Stimulated activated CD4-positive, alpha-beta T cell treated with anti-CD3 and anti-CD28 coated beads, Interleukin-1b, Interleukin-23, amount 100 ng/mL, for 4 hours (primary cell): Measurements from ENCODE around the gene MRNIP.
A peak's percentile ranks its signal among the peaks of the same experiment; 100 is the strongest.

ENCODE experiments used
- DNase-seq, 2 donors: peaks; one replicate each; pipeline ENCODE4 v3.0.0-alpha.2; 2020; ENCODE audit warnings: low read depth in 2 of 2

The MRNIP gene

GRCh38 chr5:179803651-179804554 is 54.7 kb downstream of the MRNIP start:
- no peak for DNase-seq

DNA sequence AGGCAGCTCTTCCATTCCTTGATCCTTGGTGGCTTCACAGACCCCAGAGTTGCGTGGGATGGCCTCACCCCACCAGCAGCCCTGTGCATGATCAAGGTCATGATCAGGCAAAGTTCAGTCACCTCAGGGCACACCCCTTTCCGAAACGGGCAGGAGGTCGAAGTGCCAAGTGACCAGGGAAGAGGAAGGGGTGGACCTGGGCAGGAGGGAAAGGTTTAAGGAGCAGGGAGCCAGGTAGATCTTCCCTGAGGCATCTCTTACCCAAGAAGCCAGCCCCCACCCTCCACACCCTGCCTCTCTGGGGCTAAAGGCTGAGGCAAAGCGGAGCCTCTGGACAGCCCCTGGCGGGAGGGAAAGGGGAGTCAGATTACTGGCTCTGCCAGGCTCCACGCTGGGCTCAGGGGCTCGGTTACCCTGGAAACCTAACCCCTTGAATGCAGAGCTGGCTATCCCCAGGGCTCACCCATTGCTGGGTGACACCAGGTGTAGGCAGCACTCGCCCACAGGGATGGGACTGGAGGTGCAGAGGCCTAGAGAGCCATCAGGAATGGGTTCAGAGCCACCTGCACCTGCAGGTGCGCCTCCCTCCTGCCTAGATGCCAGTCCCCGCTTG is 55.6 kb downstream of the MRNIP start:
- DNase-seq, result no peak

- DNase-seq, result no peak
Measured at GRCh38 chr5:179802207-179802883, 56.3 kb downstream of the MRNIP start.

- DNase-seq, result peak; percentile 84
Measured at GRCh38 chr5:179801304-179802206, 57.1 kb downstream of the MRNIP start.

- DNase-seq, result no peak
Measured at GRCh38 chr5:179800696-179801201, 57.9 kb downstream of the MRNIP start.

GRCh38 chr5:179800071-179800695 is 58.4 kb downstream of the MRNIP start:
- DNase-seq, result no peak

- DNase-seq, result no peak
Measured at GRCh38 chr5:179799644-179799973, 59.0 kb downstream of the MRNIP start.

DNA sequence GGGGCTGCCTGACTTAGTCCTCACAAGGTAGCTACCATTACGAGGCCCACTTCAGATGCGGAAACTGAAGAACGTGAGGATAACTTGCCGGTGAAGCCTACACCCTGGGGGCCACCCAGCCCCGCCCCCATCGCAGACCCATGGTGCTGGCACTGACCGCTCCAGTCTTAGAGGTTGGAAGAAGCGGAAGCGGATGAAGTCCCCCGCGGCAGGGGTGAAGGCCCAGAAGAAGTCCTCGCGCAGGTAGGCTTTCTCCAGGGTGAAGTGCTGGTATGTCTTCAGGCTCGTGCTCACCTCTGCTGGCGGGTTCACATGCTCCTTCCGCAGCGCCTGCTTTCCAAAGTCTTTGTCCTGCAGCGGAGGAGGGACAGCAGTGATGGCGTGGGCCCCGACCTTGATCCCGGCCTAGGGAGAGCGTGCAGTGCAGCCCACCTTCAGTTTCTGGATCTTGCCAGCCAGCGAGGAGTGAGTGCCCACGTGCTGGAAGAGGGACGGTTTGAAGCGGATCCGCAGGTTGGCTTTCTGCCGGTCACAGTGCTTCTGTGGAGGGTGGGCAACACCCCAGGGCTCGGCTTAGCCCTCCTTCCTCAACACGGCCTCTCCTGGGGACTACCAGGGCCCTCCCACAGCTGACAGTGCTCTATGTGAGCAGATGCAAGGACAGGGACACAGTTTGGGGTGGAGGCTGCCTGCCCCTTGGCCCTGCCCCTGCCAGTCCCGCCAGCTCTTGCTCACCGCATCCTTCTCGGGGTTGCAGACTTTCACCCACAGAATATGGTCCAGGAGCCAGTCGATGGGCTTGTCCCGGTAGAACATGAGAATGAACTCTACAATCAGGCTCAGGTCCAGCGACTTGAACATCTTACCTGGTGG is 59.6 kb downstream of the MRNIP start:
- DNase-seq, result no peak

DNA sequence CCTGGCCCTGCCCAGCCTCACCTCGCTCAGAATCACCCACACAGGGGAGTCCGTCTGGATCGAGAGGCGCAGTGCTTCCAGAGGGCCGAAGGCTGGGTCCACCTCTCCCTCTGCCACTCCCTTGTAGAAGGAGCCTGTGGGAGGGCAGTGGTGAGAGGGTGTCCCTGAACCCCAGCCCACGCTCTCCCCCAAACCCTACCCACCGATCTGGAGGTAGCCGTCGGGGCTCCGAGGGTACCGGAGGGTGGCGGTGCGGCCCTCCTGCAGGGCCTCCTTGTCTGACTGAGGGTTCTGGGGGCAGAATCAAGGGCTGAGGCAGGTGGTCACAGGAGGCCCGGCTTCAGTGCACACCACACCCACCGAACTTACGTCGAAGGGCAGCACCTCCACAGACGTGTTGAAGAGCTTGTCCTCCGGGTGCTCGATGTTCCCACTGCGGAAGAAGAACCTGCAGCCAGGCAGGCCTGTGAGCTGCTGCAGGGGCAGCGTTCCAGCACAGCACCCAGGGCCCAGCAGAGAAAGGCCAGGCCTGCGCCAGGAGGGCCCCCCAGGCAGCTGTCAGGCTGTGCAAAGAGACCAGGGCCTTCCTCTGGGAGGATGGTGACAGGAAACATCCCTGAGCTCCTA is 60.4 kb downstream of the MRNIP start:
- DNase-seq, result no peak

- DNase-seq, result no peak
Measured at GRCh38 chr5:179797741-179798140, 60.9 kb downstream of the MRNIP start.

DNA sequence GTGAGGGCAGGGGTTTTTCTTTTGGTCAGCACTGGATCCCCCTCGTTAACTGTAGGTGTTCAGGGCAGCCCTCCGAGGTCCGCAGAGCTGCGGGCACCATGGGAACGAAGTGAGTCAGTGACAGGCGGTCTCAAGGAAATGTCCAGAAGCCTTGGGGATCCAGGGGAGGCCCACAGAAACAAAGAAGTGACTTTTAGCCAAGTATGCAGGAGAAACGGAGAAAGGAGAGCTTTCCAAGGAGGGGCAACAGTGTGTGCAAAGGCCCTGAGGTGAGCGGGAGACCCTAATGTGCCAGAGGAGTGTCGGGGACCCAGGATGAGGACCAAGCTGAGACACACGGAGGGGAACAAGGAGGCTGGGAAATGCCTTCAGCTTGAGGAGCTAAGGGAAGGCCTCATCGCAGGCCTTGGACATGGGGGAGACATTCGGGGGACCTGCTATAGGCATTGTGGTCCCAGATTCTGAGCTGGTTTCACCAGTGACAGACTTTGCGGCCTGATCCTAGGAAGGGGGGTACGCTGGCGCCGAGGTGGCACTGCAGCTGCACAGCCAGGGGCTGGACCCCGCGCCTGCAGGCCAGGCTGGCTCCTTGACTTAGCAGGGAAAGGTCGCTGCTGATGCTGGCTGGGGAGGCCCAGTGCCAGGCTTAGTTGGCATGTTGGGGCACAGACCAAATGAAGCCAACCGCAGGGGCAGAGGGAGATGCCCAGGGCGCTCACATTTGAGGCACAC is 61.6 kb downstream of the MRNIP start:
- no peak for DNase-seq

- peak; percentile 55 to 68 for DNase-seq
Measured at GRCh38 chr5:179795863-179796833, 62.5 kb downstream of the MRNIP start.

DNA sequence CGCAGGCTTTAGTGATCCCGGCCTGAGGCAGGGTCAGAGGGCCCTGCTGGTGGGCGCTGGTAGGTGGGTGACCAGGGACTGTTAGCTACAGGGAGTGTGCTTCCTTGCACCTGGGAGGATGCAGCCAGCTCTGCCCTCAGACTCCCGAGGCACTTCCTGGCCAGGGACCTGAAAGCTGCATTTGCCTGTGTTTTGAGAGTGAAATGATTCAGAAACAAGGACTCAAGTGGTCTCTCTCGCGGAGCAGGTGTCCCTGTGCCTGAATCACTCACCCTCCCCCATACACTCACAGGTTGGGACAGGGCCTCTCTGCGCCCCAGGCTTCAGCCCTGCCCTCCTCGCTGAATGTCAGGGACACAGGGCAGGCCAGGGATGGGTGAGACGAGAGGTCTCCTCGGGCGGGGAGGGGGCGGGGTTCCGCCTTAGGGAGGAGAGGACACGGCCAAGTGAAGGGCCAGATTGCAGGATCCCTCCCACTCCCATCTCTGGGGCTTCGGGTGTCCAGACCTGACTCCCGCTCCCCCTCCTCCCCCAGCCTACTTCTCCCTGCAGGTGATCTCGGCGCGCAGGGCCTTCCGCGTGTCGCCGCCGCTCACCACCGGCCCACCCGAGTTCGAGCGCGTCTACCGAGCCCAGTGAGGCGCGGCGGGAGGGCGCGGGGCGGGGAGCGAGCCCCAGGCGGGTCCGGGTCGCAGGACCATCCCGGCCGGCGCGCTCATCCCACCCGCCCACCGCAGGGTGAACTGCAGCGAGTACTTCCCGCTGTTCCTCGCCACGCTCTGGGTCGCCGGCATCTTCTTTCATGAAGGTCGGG is 63.4 kb downstream of the MRNIP start:
- DNase-seq, result no peak

DNA sequence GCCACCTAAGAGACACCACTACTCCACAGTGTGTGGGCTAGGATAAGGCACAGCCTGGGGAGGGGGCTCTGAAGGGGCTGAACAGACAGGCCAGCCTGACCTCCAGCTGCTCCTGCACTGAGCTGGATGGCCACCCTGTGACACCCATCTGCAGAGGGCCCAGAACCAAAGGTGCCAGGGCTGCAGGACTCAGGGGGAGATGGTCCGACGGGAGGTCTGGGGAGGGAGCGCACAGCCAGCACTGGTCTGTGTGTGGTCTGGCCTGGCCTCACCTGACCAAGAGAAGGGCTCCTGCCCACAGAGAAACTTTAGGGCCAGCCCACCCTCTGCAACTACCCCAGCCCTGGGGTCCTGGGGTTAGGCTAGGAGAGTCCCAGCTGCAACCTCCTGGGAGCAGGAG is 64.0 kb downstream of the MRNIP start:
- no peak for DNase-seq

DNA sequence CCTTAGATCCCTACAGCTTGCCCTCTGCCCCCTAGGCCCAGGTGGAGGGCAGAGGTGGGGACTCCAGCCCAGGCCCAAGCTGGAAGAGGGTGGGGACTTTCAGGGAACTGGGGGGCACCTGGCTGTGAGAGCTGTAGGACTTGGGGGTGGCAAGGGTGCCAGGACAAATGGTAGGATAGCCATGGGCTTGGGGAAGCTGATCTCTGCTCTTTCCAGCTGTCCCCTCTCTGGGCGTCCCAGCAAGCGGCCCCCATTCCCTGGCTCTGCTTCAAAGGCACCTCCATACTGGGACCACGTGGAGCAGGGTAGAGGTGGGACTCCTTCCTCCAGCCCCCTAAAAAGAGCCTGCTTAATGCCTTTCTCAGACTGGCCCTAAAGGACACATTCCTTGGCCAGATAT is 64.4 kb downstream of the MRNIP start:
- DNase-seq, result no peak

DNA sequence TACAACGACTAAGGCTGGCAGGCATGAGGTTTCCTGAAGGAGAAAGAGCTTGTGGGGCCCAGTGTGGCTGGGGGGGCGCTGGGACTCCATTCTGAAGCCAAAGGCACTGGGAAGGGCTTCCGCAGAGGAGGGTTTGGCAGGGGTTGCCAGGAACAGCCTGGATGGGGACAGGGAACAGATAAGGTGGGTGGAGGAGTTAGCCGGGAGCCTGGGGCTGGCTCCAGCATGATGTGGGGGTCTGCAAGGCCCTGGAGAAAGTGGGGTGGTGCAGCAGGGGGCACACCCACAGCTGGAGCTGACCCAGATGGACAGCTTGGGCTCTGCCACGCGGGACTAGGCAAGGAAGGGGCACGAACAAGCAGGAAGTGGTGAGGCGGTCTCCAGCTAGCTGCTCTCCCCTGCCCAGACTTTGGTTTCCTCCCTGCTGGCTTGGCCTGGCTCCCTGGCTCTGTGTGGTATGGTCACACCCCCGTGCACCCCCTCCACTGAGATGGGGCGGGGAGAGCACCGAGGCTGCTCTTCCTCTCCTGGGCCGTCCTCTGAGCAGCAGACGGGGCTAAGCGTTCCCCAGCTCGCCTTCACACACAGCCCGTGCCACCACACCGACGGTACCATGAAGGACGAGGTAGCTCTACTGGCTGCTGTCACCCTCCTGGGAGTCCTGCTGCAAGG is 65.0 kb downstream of the MRNIP start, which contains the start of gene LTC4S:
Gene LTC4S, plus strand, starts transcription at position 519 of the 672 bp plus-strand sequence. Its CDS starts 95 bp downstream, at position 614.
- no peak for DNase-seq
